Mesenchymal stem cell (in vitro differentiated cells and primary cell): ENCODE measurements around the gene CDKN2D.
A peak's percentile ranks its signal among the peaks of the same experiment; 100 is the strongest.
"Not testable (repeated sequence)": the region's sequence is repeated elsewhere in the genome, so short reads cannot be mapped to it uniquely, and the experiment has no call there.

Experiments used
- DNase-seq: peaks from one replicate; pipeline ENCODE4 v3.0.0-alpha.2; 2013
- H2AFZ ChIP-seq: one replicate; pipeline ENCODE4 v1.6.1; 2013; ENCODE audit warnings: low read depth, mild to moderate bottlenecking, control low read depth, inconsistent platforms, low read length, moderate library complexity
- H2AK5ac ChIP-seq: 2 replicates; pipeline ENCODE4 v1.6.1; 2013; ENCODE audit warnings: low read length, moderate library complexity, mild to moderate bottlenecking, inconsistent platforms; ENCODE audit not compliant: severe bottlenecking
- H2BK120ac ChIP-seq: one replicate; pipeline ENCODE4 v1.6.1; 2013; ENCODE audit warnings: low read depth, mild to moderate bottlenecking, inconsistent platforms, low read length, moderate library complexity
- H2BK12ac ChIP-seq, 2 experiments: one replicate each; pipeline ENCODE4 v1.6.1; 2013; ENCODE audit warnings: inconsistent platforms in 2 of 2, low read length in 2 of 2, mild to moderate bottlenecking in 2 of 2, moderate library complexity in 2 of 2, control low read depth in 1 of 2
- H2BK15ac ChIP-seq: one replicate; pipeline ENCODE4 v1.6.1; 2013; ENCODE audit warnings: mild to moderate bottlenecking, low read depth, inconsistent platforms; ENCODE audit not compliant: poor library complexity, severe bottlenecking
- H2BK5ac ChIP-seq: 2 replicates; pipeline ENCODE4 v1.6.1; 2013; ENCODE audit warnings: low read depth, mild to moderate bottlenecking, low read length, control low read depth, inconsistent platforms; ENCODE audit not compliant: poor library complexity, severe bottlenecking
- H3K14ac ChIP-seq, 2 experiments: one replicate each; pipeline ENCODE4 v1.6.1; 2013; ENCODE audit warnings: inconsistent platforms in 2 of 2, low read length in 2 of 2, control low read depth in 1 of 2, mild to moderate bottlenecking in 1 of 2, moderate library complexity in 1 of 2
- H3K18ac ChIP-seq, 2 experiments: one replicate each; pipeline ENCODE4 v1.6.1; 2013; ENCODE audit warnings: inconsistent platforms in 2 of 2, low read length in 2 of 2, control low read depth in 1 of 2, low read depth in 1 of 2, mild to moderate bottlenecking in 1 of 2
- H3K23ac ChIP-seq, 2 experiments: one replicate each; pipeline ENCODE4 v1.6.1; 2013; ENCODE audit warnings: inconsistent platforms in 2 of 2, low read length in 2 of 2, mild to moderate bottlenecking in 2 of 2, moderate library complexity in 2 of 2, control low read depth in 1 of 2
- H3K27ac ChIP-seq: 2 replicates; pipeline ENCODE4 v1.5.1; 2013; ENCODE audit warnings: mild to moderate bottlenecking, moderate library complexity, low read length, control low read depth, inconsistent platforms; ENCODE audit not compliant: poor library complexity, severe bottlenecking
- H3K27me3 ChIP-seq, 2 experiments: 2 replicates each; pipeline versions ENCODE4 v1.6.1 to v1.7.0; 2013; ENCODE audit warnings: low read length in 2 of 2, mild to moderate bottlenecking in 2 of 2, moderate library complexity in 2 of 2, control low read depth in 1 of 2, inconsistent platforms in 1 of 2; ENCODE audit not compliant: control insufficient read depth in 1 of 2, insufficient read depth in 1 of 2
- H3K36me3 ChIP-seq, 2 experiments: 2 replicates each; pipeline versions ENCODE4 v1.6.1 to v1.7.0; 2013; ENCODE audit warnings: low read length in 2 of 2, control low read depth in 1 of 2, inconsistent platforms in 1 of 2, low read depth in 1 of 2, mild to moderate bottlenecking in 1 of 2; ENCODE audit not compliant: insufficient read depth in 2 of 2, control insufficient read depth in 1 of 2
- H3K4ac ChIP-seq, 2 experiments: one replicate each; pipeline ENCODE4 v1.6.1; 2013; ENCODE audit warnings: inconsistent platforms in 2 of 2, low read length in 2 of 2, mild to moderate bottlenecking in 2 of 2, moderate library complexity in 2 of 2, control low read depth in 1 of 2, low read depth in 1 of 2
- H3K4me1 ChIP-seq: 2 replicates; pipeline ENCODE4 v1.6.1; 2013; ENCODE audit warnings: low read depth, low read length, control low read depth; ENCODE audit not compliant: control insufficient read depth, insufficient read depth
- H3K4me2 ChIP-seq: 2 replicates; pipeline ENCODE4 v1.6.1; 2013; ENCODE audit warnings: low read length, mild to moderate bottlenecking, inconsistent platforms; ENCODE audit not compliant: poor library complexity, severe bottlenecking
- H3K4me3 ChIP-seq, 2 experiments: 2 replicates each; pipeline versions ENCODE4 v1.5.1 to v1.7.0; 2013; ENCODE audit warnings: low read length in 2 of 2, mild to moderate bottlenecking in 2 of 2, control low read depth in 1 of 2, low read depth in 1 of 2; ENCODE audit not compliant: insufficient read depth in 1 of 2
- H3K79me1 ChIP-seq: replicated peaks from 2 replicates; pipeline ENCODE4 v1.6.1; 2013; ENCODE audit warnings: mild to moderate bottlenecking, control low read depth, low read length, inconsistent platforms; ENCODE audit not compliant: poor library complexity, severe bottlenecking
- H3K9ac ChIP-seq: 2 replicates; pipeline ENCODE4 v1.7.0; 2013; ENCODE audit warnings: mild to moderate bottlenecking, low read length, moderate library complexity
- H3K9me3 ChIP-seq: 2 replicates; pipeline ENCODE4 v1.7.0; 2013; ENCODE audit warnings: mild to moderate bottlenecking, low read length; ENCODE audit not compliant: control insufficient read depth
- H4K8ac ChIP-seq: one replicate; pipeline ENCODE4 v1.6.1; 2013; ENCODE audit warnings: inconsistent platforms, mild to moderate bottlenecking, low read length, moderate library complexity
- H4K91ac ChIP-seq: one replicate; pipeline ENCODE4 v1.6.1; 2013; ENCODE audit warnings: mild to moderate bottlenecking, low read length, inconsistent platforms
- WGBS: methylation state at CpG from one replicate; pipeline ENCODE4 v1.1.7; 2013; ENCODE audit warnings: mixed read lengths; 5-methylcytosine and 5-hydroxymethylcytosine counted together

CDKN2D gene

DNA sequence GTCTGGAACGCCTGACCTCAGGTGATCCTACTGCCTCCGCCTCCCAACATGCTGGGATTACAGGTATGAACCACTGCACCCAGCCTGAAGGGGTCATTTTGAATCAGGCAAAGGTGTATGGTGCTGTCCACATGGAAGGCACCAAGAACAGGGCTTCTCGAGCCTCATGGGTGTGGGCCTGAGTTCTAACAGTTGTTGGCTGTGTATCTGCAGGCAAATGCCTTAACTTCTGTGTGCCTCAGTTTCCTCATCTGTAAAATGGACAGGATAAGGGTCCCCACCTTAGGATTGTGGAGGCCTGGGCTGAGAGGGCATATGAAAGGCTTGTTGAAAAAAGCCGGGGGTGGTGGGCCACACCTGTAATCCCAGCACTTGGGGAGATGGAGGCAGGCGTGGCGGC is 9.2 kb upstream of the CDKN2D start:
- H3K18ac ChIP-seq, result no peak overlapping the region
- H4K91ac ChIP-seq, result no peak overlapping the region
- H4K8ac ChIP-seq, result no peak overlapping the region
- no peak overlapping the region for H2BK5ac ChIP-seq
- H2BK15ac ChIP-seq, result no peak overlapping the region
- no peak overlapping the region for H2BK120ac ChIP-seq
- no peaks in the 10 kb centered on the region for H3K9me3 ChIP-seq
- no peak overlapping the region for H2BK12ac ChIP-seq
- H3K4me2 ChIP-seq, result no peak overlapping the region
- peaks cover 0 to 7% of the 10 kb centered on the region in 2 experiments for H3K27me3 ChIP-seq
- no peak overlapping the region for H3K4me3 ChIP-seq
- H3K36me3 ChIP-seq, result no peaks in the 10 kb centered on the region
- H2AFZ ChIP-seq, result no peak overlapping the region
- H3K4ac ChIP-seq, result no peak overlapping the region
- no peak overlapping the region for H3K14ac ChIP-seq
- peaks cover 6% of the 10 kb centered on the region for H3K79me1 ChIP-seq
- H2AK5ac ChIP-seq, result no peak overlapping the region
- H3K9ac ChIP-seq, result no peak overlapping the region
- DNase-seq, result no peak
- no peak overlapping the region for H3K23ac ChIP-seq
- WGBS, result 95% methylated on average over 6 of the region's 6 CpGs
- H3K27ac ChIP-seq, result no peak overlapping the region
- peaks cover 9% of the 10 kb centered on the region for H3K4me1 ChIP-seq

DNA sequence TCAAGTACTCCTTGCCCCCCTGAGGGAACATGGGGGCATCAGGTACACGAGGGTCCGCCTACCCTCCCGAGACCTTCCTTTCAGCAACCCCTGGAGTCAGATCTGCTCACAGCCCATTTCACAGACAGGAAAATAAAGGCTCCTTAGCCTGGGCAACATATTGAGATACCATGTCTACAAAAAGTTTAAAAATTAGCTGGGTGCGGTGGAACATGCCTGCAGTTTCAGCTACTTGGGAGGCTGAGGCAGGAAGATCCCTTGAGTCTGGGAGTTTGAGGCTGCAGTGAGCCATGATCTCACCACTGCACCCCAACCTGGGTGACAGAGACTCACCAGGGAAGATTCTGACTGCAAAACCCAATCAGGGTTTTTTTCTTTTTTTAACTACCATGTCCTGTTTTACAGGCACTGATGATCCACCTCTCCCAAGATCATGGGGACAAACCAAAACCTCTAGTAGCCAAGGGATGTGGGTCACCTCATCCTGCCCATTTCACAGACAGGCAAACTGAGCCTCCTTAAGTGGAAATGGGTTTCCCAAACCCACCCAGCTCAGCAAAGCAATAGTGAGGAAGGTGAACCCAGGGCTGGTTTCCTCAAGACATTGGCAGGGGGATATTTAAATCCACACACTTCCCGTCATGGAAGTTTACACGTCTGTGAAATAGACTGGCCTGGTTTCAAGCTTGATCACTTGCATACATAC is 6.4 kb upstream of the CDKN2D start:
- Histone ChIP-seq H3K79me1 (peaks cover 6% of the 10 kb centered on the region), H3K27ac (no peak overlapping the region), H3K4ac (no peak overlapping the region), H3K18ac (no peak overlapping the region), H3K9me3 (no peaks in the 10 kb centered on the region), H3K4me3 (no peak overlapping the region), H2BK15ac (peak overlapping the region; percentile 80), H3K4me1 (peaks cover 10% of the 10 kb centered on the region), H2BK12ac (no peak overlapping the region), H4K91ac (no peak overlapping the region), H2AK5ac (peak overlapping the region; percentile 35), H2AFZ (no peak overlapping the region), H3K4me2 (no peak overlapping the region), H3K36me3 (no peaks in the 10 kb centered on the region), H2BK5ac (no peak overlapping the region), H2BK120ac (no peak overlapping the region), H3K14ac (no peak overlapping the region), H3K9ac (no peak overlapping the region), H3K27me3 (no peaks in the 10 kb centered on the region), H3K23ac (no peak overlapping the region), H4K8ac (no peak overlapping the region)
- 87% methylated on average over 6 of the region's 6 CpGs for WGBS
- DNase-seq, result no peak

DNA sequence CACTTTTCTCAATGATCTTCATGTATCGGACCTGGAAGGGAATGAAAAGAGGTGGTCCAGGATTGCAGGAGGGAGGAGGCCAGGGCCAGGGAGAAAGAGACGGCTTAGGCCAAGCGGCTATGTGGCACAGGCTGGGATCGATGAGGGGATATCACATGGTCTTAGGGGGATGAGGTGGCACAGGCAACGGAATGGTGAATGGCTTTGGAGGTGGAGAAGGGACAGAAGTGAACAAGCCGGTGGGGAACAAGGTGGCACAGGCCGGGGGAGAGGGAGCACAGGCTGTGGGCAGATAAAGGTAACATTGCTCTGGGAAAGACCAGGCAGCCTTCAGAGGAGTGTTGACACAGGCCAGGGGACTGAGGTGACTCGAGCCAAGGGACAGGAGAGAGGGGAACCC is 5.7 kb upstream of the CDKN2D start:
- H3K18ac ChIP-seq, result no peak overlapping the region
- H2AK5ac ChIP-seq, result peak overlapping the region; percentile 26
- H3K23ac ChIP-seq, result no peak overlapping the region
- H3K14ac ChIP-seq, result no peak overlapping the region
- peak overlapping the region; percentile 80 for H2BK15ac ChIP-seq
- no peak overlapping the region for H3K4ac ChIP-seq
- H3K27ac ChIP-seq, result no peak overlapping the region
- 89% methylated on average over 8 of the region's 8 CpGs for WGBS
- H3K9ac ChIP-seq, result no peak overlapping the region
- no peak overlapping the region for H4K91ac ChIP-seq
- H2BK5ac ChIP-seq, result no peak overlapping the region
- H2AFZ ChIP-seq, result no peak overlapping the region
- no peak overlapping the region for H2BK12ac ChIP-seq
- peaks cover 6% of the 10 kb centered on the region for H3K79me1 ChIP-seq
- no peak for DNase-seq
- no peaks in the 10 kb centered on the region for H3K27me3 ChIP-seq
- H3K36me3 ChIP-seq, result no peaks in the 10 kb centered on the region
- H3K4me2 ChIP-seq, result no peak overlapping the region
- H3K9me3 ChIP-seq, result no peaks in the 10 kb centered on the region
- no peak overlapping the region for H4K8ac ChIP-seq
- no peak overlapping the region for H2BK120ac ChIP-seq
- peaks cover 11% of the 10 kb centered on the region for H3K4me1 ChIP-seq
- H3K4me3 ChIP-seq, result no peak overlapping the region

DNA sequence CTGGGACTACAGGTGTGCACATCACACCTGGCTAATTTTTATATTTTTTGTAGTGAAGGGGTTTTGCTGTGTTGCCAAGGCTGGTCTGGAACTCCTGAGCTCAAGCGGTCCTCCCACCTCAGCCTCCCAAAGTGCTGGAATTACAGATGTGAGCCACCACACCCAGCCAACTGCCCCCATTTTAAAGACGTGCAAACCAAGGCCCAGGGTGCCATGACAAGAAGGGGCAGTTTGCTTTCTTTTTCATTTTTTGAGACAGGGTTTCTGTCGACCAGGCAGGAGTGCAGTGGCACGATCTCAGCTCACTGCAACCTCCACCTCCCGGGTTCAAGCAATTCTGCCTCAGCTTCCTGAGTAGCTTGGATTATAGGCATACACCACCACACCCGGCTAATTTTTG is 5.0 kb upstream of the CDKN2D start:
- H3K4me1 ChIP-seq, result peaks cover 15% of the 10 kb centered on the region
- not testable (repeated sequence) for H2AK5ac ChIP-seq, H3K4me2 ChIP-seq, H3K4me3 ChIP-seq, H3K27me3 ChIP-seq, H2AFZ ChIP-seq, H2BK12ac ChIP-seq, H4K8ac ChIP-seq, H3K23ac ChIP-seq, H3K79me1 ChIP-seq, H4K91ac ChIP-seq, H2BK120ac ChIP-seq, H2BK5ac ChIP-seq, H3K14ac ChIP-seq, H3K18ac ChIP-seq, H2BK15ac ChIP-seq, H3K36me3 ChIP-seq, H3K27ac ChIP-seq, H3K9ac ChIP-seq, H3K4ac ChIP-seq, H3K9me3 ChIP-seq, DNase-seq
- 93% methylated on average over 5 of the region's 6 CpGs for WGBS
